ENCODE measurements around the gene CLASRP.

DNA sequence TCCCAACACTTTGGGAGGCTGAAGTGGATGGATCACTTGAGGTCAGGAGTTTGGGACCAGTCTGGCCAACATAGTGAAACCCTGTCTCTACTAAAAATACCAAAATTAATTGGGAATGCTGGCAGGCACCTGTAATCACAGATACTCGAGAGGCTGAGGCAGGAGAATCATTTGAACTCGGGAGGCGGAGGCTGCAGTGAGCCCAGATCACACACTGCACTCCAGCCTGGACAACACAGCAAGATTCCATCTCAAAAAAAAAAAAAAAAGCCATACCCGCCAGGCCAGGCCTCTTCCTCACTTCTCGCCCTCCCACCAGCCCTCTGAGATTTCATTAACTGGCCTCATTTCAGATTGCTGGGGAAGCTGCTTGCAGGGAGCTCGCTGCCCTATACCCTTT is 45.3 kb upstream of the CLASRP start:
- TF ChIP-seq CTCF (IDR thresholded peaks at IDR 0.05) (no peak), ZFX (IDR thresholded peaks at IDR 0.05; ENCODE audit: borderline replicate concordance) (no peak)
